ENCODE data around the gene CLASRP.
A peak's percentile ranks its signal among the peaks of the same experiment; 100 is the strongest.
"Not testable (repeated sequence)": the region's sequence is repeated elsewhere in the genome, so short reads cannot be mapped to it uniquely, and the experiment has no call there.

The CLASRP gene

GRCh38 chr19:44998025-44998424 lies 40.8 kb upstream of the CLASRP start:
- no peak overlapping the region for H2AFZ ChIP-seq (ENCODE audit: low read depth, low read length, severe bottlenecking)
- no peaks in the 10 kb centered on the region for H3K9me3 ChIP-seq (ENCODE audit: insufficient read depth, low read length)
- peaks cover 9% of the 10 kb centered on the region for H3K79me2 ChIP-seq (ENCODE audit: insufficient read depth, low read length)
- peaks cover 29% of the 10 kb centered on the region for H3F3A ChIP-seq (ENCODE audit: insufficient read depth)
- no peaks in the 10 kb centered on the region for H3K27me3 ChIP-seq (ENCODE audit: low read length)
- no peaks in the 10 kb centered on the region for H3K9me2 ChIP-seq (replicated peaks; ENCODE audit: insufficient read depth, low read length)
- no peaks in the 10 kb centered on the region for H3K36me3 ChIP-seq (ENCODE audit: low read length)
- H3K9ac ChIP-seq (ENCODE audit: low read length): no peak overlapping the region
- peak overlapping the region; percentile 97 for H3K27ac ChIP-seq (ENCODE audit: low read depth, low read length)
- no peak overlapping the region for H3K4me3 ChIP-seq (ENCODE audit: insufficient read depth, low read length, poor library complexity, severe bottlenecking)
- no peak for TF ChIP-seq EZH2phosphoT487 (conservative IDR thresholded peaks at IDR 0.05; ENCODE audit: low read length)
- TF ChIP-seq, protein P1, sequence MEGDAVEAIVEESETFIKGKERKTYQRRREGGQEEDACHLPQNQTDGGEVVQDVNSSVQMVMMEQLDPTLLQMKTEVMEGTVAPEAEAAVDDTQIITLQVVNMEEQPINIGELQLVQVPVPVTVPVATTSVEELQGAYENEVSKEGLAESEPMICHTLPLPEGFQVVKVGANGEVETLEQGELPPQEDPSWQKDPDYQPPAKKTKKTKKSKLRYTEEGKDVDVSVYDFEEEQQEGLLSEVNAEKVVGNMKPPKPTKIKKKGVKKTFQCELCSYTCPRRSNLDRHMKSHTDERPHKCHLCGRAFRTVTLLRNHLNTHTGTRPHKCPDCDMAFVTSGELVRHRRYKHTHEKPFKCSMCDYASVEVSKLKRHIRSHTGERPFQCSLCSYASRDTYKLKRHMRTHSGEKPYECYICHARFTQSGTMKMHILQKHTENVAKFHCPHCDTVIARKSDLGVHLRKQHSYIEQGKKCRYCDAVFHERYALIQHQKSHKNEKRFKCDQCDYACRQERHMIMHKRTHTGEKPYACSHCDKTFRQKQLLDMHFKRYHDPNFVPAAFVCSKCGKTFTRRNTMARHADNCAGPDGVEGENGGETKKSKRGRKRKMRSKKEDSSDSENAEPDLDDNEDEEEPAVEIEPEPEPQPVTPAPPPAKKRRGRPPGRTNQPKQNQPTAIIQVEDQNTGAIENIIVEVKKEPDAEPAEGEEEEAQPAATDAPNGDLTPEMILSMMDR (IDR thresholded peaks at IDR 0.05; ENCODE audit: insufficient read depth, low read length, poor library complexity, severe bottlenecking): no peak
- no peaks in the 10 kb centered on the region for H4K20me1 ChIP-seq (ENCODE audit: low read depth, low read length)
- no peak overlapping the region for H3K4me2 ChIP-seq (ENCODE audit: low read depth, low read length, poor library complexity, severe bottlenecking)

GRCh38 chr19:44999131-44999925 lies 39.5 kb upstream of the CLASRP start:
- H3K36me3 ChIP-seq (ENCODE audit: low read length); H3K27me3 ChIP-seq (ENCODE audit: low read length); H4K20me1 ChIP-seq (ENCODE audit: low read depth, low read length); H3K9me3 ChIP-seq (ENCODE audit: insufficient read depth, low read length); H3K9me2 ChIP-seq (replicated peaks; ENCODE audit: insufficient read depth, low read length); H2AFZ ChIP-seq (ENCODE audit: low read depth, low read length, severe bottlenecking): not testable (repeated sequence)
- H3K9ac ChIP-seq (ENCODE audit: low read length): peak overlapping the region; percentile 43
- peaks cover 29% of the 10 kb centered on the region for H3F3A ChIP-seq (ENCODE audit: insufficient read depth)
- peaks cover 14% of the 10 kb centered on the region for H3K79me2 ChIP-seq (ENCODE audit: insufficient read depth, low read length)
- peak overlapping the region; percentile 97 for H3K27ac ChIP-seq (ENCODE audit: low read depth, low read length)
- H3K4me2 ChIP-seq (ENCODE audit: low read depth, low read length, poor library complexity, severe bottlenecking): peak overlapping the region; percentile 70
- peak overlapping the region; percentile 19 for H3K4me3 ChIP-seq (ENCODE audit: insufficient read depth, low read length, poor library complexity, severe bottlenecking)

DNA sequence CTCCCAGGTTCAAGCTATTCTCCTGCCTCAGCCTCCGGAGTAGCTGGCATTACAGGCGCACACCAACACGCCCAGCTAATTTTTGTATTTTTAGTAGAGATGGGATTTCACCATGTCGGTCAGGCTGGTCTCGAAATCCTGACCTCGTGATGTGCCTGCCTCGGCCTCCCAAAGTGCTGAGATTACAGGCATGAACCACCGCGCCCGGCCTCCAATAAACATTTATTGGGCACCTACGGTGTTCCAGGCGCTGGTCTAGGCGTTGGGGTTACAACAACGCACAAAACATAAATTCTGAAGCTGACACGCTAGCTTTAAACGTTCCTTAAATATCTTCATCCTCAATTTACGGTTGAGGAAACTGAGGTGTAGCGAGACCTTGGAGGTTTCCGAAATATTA lies 38.2 kb upstream of the CLASRP start:
- H3K27ac ChIP-seq (ENCODE audit: low read depth, low read length): peak overlapping the region; percentile 97
- peak overlapping the region; percentile 70 for H3K4me2 ChIP-seq (ENCODE audit: low read depth, low read length, poor library complexity, severe bottlenecking)
- not testable (repeated sequence) for H4K20me1 ChIP-seq (ENCODE audit: low read depth, low read length); H3K27me3 ChIP-seq (ENCODE audit: low read length); H2AFZ ChIP-seq (ENCODE audit: low read depth, low read length, severe bottlenecking); H3K36me3 ChIP-seq (ENCODE audit: low read length); H3K9me2 ChIP-seq (replicated peaks; ENCODE audit: insufficient read depth, low read length); H3K9me3 ChIP-seq (ENCODE audit: insufficient read depth, low read length)
- peaks cover 29% of the 10 kb centered on the region for H3F3A ChIP-seq (ENCODE audit: insufficient read depth)
- peak overlapping the region; percentile 37 for H3K4me3 ChIP-seq (ENCODE audit: insufficient read depth, low read length, poor library complexity, severe bottlenecking)
- peaks cover 15% of the 10 kb centered on the region for H3K79me2 ChIP-seq (ENCODE audit: insufficient read depth, low read length)
- H3K9ac ChIP-seq (ENCODE audit: low read length): peak overlapping the region; percentile 98

GRCh38 chr19:45001087-45001739 lies 37.6 kb upstream of the CLASRP start, which contains the start of gene RELB:
Gene RELB (plus strand): TSS chr19:45001464. CDS start chr19:45001580, 116 bp downstream.
- H3F3A ChIP-seq (ENCODE audit: insufficient read depth): peaks cover 29% of the 10 kb centered on the region
- H3K27ac ChIP-seq (ENCODE audit: low read depth, low read length): peak within 1 kb of the TSS; percentile 97
- H3K27me3 ChIP-seq (ENCODE audit: low read length): no peaks in the 10 kb centered on the region
- H2AFZ ChIP-seq (ENCODE audit: low read depth, low read length, severe bottlenecking): no peak within 1 kb of the TSS
- H3K4me2 ChIP-seq (ENCODE audit: low read depth, low read length, poor library complexity, severe bottlenecking): peak within 1 kb of the TSS; percentile 70
- H3K9ac ChIP-seq (ENCODE audit: low read length): peak within 1 kb of the TSS; percentile 98
- H3K4me3 ChIP-seq (ENCODE audit: insufficient read depth, low read length, poor library complexity, severe bottlenecking): peak within 1 kb of the TSS; percentile 98
- TF ChIP-seq EZH2phosphoT487 (conservative IDR thresholded peaks at IDR 0.05; ENCODE audit: low read length): no peak
- TF ChIP-seq, protein P1 (IDR thresholded peaks at IDR 0.05; ENCODE audit: insufficient read depth, low read length, poor library complexity, severe bottlenecking): no peak
- no peaks in the 10 kb centered on the region for H3K9me2 ChIP-seq (replicated peaks; ENCODE audit: insufficient read depth, low read length)
- no peaks in the 10 kb centered on the region for H3K9me3 ChIP-seq (ENCODE audit: insufficient read depth, low read length)
- H3K79me2 ChIP-seq (ENCODE audit: insufficient read depth, low read length): peaks cover 20% of the 10 kb centered on the region
- H4K20me1 ChIP-seq (ENCODE audit: low read depth, low read length): no peaks in the 10 kb centered on the region
- H3K36me3 ChIP-seq (ENCODE audit: low read length): peaks cover under 1% of the 10 kb centered on the region; the same call in 1 of the 2 replicates

Data from SU-DHL-6 (cell line).